NCI-H2227 (cell line): ENCODE results near the gene TTC9C.
"Not testable (repeated sequence)": the region's sequence is repeated elsewhere in the genome, so short reads cannot be mapped to it uniquely, and the experiment has no call there.

Experiments
- DNase-seq: peaks from one replicate; lab custom pipeline; 2025; ENCODE audit not compliant: unreplicated experiment; lab: John Stamatoyannopoulos, UW

Gene TTC9C

GRCh38 chr11:62749931-62750330, 21.6 kb downstream of the TTC9C start:
- DNase-seq = not testable (repeated sequence)

DNA sequence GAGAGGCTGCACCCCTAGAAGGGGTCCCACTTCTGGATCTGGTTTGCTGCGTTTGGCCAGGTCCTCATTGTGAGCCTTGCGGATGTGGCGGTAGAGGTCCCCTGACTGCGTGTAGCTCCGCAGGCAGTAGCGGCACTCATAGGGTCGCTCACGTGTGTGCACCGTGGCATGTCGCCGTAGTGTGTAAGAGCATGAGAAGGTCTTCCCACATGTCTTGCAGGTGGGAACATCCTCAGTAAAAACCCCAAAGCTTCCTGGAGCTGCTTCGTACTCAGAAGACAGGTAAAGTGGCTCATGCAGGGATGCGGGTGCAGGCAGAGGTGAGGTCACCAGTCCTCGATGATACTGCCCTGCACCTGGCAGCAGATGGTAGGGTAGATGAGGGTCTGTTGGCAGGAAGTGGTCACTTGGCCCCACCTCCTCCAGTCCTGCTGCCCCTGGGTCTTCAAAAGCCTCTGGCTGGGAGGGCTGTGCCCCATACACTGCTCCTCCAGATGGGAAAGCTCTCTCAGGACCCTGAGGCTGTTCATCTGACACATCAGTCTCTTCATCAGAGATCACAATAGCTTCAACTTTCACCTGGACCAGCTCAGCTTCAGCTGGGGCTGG, 24.0 kb downstream of the TTC9C start:
- no peak for DNase-seq

GRCh38 chr11:62752994-62753735, 24.9 kb downstream of the TTC9C start:
- no peak for DNase-seq

GRCh38 chr11:62753736-62754603, 25.7 kb downstream of the TTC9C start, which contains the start of gene ZBTB3:
TSS of gene ZBTB3 (minus strand) at chr11:62754160. CDS start at chr11:62753664, 496 bp downstream.
- DNase-seq = peak; percentile 98

DNA sequence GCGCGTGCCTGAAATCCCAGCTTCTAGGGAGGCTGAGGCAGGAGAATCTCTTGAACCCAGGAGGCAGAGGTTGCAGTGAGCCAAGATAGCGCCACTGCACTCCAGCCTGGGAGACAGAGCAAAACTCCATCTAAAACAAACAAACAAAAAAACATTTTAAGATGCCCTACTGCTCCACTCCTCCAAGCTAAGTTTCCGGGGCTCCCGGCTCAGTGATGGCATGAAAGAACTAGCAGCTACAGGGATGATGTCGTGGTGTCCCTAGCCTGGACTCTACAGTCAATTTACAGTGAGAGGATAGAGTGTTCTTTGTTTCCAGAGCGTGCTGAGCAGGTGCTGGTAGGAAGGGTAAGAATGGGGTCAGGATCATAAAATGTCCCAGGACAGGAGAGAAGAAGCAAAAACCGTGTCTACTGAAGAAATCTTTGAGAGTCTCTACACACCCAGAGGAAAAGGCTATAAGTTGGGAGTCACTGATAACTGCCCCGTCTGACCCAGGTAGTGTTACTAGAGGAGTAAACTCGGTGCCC, 26.9 kb downstream of the TTC9C start:
- DNase-seq = no peak

- no peak for DNase-seq
Observed at GRCh38 chr11:62757846-62758788, 29.8 kb downstream of the TTC9C start.

GRCh38 chr11:62760867-62761227, 32.6 kb downstream of the TTC9C start:
- DNase-seq = not testable (repeated sequence)

GRCh38 chr11:62770778-62771143, 42.5 kb downstream of the TTC9C start:
- DNase-seq = peak; percentile 60

DNA sequence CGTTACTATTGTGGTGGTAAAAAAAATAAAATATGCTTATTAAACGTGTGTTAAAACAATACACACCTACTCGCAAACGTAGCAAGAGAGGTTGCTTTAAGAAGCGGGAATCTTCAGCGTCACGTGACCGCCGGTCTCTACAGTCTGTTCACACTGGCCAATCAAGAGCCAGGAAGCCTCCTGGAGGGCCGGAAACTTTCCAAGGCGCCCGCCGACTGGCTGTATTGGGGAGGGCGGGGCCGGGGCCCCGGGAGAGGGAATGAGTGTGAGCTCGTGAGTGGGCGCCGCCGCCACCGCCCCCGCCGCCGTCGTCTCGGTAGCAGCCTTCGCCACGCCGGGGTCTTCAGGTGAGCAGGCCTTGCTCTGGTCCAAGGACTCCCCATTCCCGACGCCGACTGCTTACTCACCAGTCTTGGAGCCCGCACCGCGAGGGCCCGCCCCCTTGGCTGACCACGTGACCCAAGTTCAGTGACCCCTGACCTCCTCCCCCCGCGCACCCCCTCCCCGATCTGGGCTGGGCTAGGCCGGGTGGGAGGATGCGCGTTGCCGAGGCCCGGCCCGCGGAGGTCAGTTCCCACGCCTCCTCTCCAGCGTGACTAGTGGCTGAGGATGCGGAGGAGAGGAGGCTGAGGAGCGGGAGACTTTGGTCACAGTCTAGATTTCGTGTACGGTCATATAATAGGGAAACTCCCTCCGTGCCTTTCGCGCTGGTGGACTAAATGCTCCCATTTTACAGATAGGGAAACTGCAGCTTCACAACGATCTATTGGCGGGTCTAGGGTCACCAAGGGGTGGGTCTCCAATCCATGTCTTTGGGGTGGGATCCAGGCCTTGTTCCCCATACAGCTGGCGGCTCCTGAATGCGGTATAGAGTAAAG, 43.1 kb downstream of the TTC9C start, which contains the start of gene TAF6L:
TSS of gene TAF6L (plus strand) at position 253 of the 878 bp plus-strand sequence. CDS start 4,388 bp downstream, outside the sequence.
- peak; percentile 99 for DNase-seq

DNA sequence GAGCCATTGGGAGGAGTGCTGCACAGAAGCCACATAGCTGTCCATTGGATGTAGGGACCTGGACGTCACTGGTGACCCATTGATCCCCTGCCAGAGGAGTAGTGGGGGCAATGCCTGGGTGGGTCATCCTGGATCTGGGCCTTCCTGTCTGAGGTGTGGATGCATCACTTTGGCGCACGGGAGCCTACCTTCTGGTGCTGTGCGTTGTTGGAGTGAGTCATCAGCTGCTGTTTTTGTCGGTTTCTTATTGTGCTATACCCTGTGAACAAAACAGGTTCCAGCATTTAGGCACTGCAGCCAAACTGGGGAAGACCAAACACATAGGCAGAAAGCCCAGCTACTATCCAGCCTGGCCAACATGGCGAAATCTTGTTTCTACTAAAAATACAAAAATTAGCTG, 46.1 kb downstream of the TTC9C start:
- DNase-seq = no peak

- no peak for DNase-seq
Observed at GRCh38 chr11:62775646-62776045, 47.4 kb downstream of the TTC9C start.

GRCh38 chr11:62777389-62777788, 49.1 kb downstream of the TTC9C start:
- no peak for DNase-seq

DNA sequence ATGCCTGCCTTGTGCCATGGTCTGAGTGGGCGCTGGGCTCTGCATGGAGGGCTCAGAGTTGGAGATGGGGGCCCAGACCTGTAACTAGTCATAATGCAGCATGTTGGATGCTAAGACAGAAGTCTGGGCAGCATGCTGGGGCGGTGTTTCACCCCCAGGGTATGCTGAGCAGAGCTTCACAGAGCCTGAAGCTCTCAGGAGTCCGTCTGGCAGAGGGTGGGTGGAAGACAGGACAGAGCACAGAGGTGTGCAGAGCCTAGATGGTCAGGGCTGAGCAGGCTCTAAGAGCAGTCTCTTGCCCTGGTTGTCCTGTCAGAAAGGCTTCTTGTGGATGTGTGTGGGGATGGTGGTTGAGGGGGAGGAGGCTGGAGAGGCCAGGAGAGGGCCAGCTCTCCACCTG, 50.2 kb downstream of the TTC9C start:
- DNase-seq = no peak

- no peak for DNase-seq
Observed at GRCh38 chr11:62782753-62783152, 54.5 kb downstream of the TTC9C start.

- DNase-seq = peak; percentile 91
Observed at GRCh38 chr11:62786318-62787004, 58.2 kb downstream of the TTC9C start.

- peak; percentile 98 for DNase-seq
Observed at GRCh38 chr11:62787005-62787759, 58.9 kb downstream of the TTC9C start, which contains the start of gene TMEM179B. TSS of gene TMEM179B (plus strand) at chr11:62787402. CDS start at chr11:62787432, 30 bp downstream.
